DOHH2 (cell line): Measurements from ENCODE around the gene HOXA10.

Source experiments
- H3F3A ChIP-seq: fragments of 200-600 bp; sonication (generic), shearing (Covaris generic); 2 replicates; pipeline ENCODE4 v1.6.0; 2016; ENCODE audit warnings: antibody characterized with exemption, mild to moderate bottlenecking; ENCODE audit not compliant: control insufficient read depth, insufficient read depth
- H3K27ac ChIP-seq: fragments of 200-600 bp; sonication (generic); 2 replicates; pipeline ENCODE4 v1.5.1; 2014; ENCODE audit warnings: low read depth, mild to moderate bottlenecking, low read length, moderate library complexity
- H3K27me3 ChIP-seq: fragments of 200-600 bp; sonication (generic); 2 replicates; pipeline ENCODE4 v1.6.1; 2014; ENCODE audit warnings: mild to moderate bottlenecking, low read length, mixed read lengths; ENCODE audit not compliant: control insufficient read depth
- H3K36me3 ChIP-seq: fragments of 200-600 bp; sonication (generic); 2 replicates; pipeline ENCODE4 v1.6.1; 2014; ENCODE audit warnings: mild to moderate bottlenecking, low read length, moderate library complexity, mixed read lengths; ENCODE audit not compliant: control insufficient read depth
- H3K4me1 ChIP-seq: fragments of 200-600 bp; sonication (generic); 2 replicates; pipeline ENCODE4 v1.6.1; 2014; ENCODE audit warnings: mild to moderate bottlenecking, low read length, mixed read lengths; ENCODE audit not compliant: control insufficient read depth
- H3K4me2 ChIP-seq: fragments of 200-600 bp; sonication (generic); 2 replicates; pipeline ENCODE4 v1.6.0; 2014; ENCODE audit warnings: mild to moderate bottlenecking, low read length, moderate library complexity
- H3K4me3 ChIP-seq: fragments of 200-600 bp; sonication (generic); 2 replicates; pipeline ENCODE4 v1.5.1; 2014; ENCODE audit warnings: mild to moderate bottlenecking, low read length, mixed read lengths
- H3K79me2 ChIP-seq: fragments of 200-600 bp; sonication (generic); 2 replicates; pipeline ENCODE4 v1.6.1; 2014; ENCODE audit warnings: mild to moderate bottlenecking, low read length, mixed read lengths; ENCODE audit not compliant: control insufficient read depth
- H3K9me2 ChIP-seq: fragments of 200-600 bp; sonication (generic); replicated peaks from 2 replicates; pipeline ENCODE4 v1.6.1; 2014; ENCODE audit warnings: mild to moderate bottlenecking, low read length, mixed read lengths; ENCODE audit not compliant: control insufficient read depth
- H3K9me3 ChIP-seq: fragments of 200-600 bp; sonication (generic); 2 replicates; pipeline ENCODE4 v1.6.1; 2014; ENCODE audit warnings: antibody characterized with exemption, low read length, mixed read lengths; ENCODE audit not compliant: control insufficient read depth, insufficient read depth
- H4K20me1 ChIP-seq: fragments of 200-600 bp; sonication (generic); 2 replicates; pipeline ENCODE4 v1.6.0; 2014; ENCODE audit warnings: low read depth, mild to moderate bottlenecking, antibody characterized with exemption, low read length, moderate library complexity; ENCODE audit not compliant: control insufficient read depth, insufficient read depth
- EZH2phosphoT487 ChIP-seq: fragments of 200-600 bp; sonication (generic); IDR thresholded peaks from 2 replicates; pipeline ENCODE4 v1.6.1; 2017; ENCODE audit warnings: borderline replicate concordance, mild to moderate bottlenecking, antibody characterized with exemption, low read length, moderate library complexity, mixed read lengths
- TF ChIP-seq, protein P1 (sequence below): fragments of 200-600 bp; sonication (generic); IDR thresholded peaks from one replicate; pipeline ENCODE4 v1.5.1; 2014; ENCODE audit warnings: antibody characterized with exemption, mild to moderate bottlenecking, low read depth, low read length; ENCODE audit not compliant: poor library complexity, severe bottlenecking

The HOXA10 gene

DNA sequence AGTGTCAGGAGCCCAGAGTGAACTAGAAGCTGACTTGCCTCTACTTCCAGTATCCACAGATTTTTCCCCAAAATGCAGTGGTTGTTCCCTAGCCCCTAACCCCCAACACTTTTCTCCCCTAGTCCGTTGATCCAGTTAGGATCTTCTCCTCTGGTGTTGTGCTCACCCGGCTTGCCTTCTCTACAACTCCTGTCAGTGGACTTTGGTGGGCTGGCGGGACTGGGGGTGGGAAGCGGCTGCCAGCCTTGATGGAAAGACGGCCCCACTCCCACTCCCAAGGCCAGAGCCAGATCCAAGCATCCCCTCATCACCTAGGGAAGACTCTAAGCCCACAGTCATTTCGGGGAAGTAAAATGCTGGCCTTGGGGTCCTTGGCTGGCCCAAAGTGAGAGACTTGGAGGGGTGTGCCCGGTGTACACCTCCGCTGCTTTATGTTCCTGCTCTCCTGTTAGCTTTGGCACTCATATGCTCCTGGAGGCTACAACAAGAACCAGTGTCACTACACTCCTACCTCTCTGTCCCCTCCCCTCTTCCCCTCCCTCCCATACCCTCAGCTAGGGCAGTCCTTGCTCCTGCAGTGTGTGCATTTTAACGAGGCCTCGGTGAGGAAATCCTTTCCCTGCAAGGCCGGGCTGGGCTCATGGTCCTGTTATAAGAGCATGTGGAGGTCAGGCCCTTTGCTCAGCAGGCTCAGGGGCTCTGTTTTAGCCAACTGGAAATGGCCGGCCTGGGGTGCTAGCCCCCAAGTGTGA is 930 bp upstream of the HOXA10 start:
- Histone ChIP-seq H3K27me3 (peaks cover 55% of the 10 kb centered on the region), H3K4me3 (no peak overlapping the region)
- TF ChIP-seq, protein P1, sequence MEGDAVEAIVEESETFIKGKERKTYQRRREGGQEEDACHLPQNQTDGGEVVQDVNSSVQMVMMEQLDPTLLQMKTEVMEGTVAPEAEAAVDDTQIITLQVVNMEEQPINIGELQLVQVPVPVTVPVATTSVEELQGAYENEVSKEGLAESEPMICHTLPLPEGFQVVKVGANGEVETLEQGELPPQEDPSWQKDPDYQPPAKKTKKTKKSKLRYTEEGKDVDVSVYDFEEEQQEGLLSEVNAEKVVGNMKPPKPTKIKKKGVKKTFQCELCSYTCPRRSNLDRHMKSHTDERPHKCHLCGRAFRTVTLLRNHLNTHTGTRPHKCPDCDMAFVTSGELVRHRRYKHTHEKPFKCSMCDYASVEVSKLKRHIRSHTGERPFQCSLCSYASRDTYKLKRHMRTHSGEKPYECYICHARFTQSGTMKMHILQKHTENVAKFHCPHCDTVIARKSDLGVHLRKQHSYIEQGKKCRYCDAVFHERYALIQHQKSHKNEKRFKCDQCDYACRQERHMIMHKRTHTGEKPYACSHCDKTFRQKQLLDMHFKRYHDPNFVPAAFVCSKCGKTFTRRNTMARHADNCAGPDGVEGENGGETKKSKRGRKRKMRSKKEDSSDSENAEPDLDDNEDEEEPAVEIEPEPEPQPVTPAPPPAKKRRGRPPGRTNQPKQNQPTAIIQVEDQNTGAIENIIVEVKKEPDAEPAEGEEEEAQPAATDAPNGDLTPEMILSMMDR = no peak
- no peak for TF ChIP-seq EZH2phosphoT487

DNA sequence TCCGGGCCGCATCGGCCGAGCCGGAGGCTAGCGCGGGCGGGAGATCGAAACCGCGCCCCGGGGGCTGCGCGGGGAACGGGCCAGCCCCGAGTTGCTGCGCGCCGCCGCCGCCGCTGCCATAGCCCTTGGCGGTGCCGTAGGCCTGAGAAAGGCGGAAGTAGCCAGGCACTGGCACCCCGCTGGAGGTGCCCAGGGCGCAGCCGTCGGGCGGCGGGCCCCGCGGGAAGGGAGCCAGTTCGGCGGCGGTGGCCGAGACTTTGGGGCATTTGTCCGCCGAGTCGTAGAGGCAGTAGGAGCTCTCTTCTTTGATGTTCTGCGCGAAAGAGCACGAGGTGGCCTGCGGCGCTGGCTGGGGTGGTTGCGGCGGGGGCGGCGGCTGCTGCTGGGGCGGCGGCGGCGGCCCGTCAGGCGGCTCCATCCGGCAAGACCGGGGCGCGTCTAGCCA is 587 bp downstream of the HOXA10 start:
- H3K9me2 ChIP-seq = no peaks in the 10 kb centered on the region
- H3K4me1 ChIP-seq = peaks cover 13% of the 10 kb centered on the region
- H3K4me2 ChIP-seq = peak overlapping the region; percentile 73
- H3F3A ChIP-seq = peaks cover 10% of the 10 kb centered on the region
- TF ChIP-seq, protein P1 = no peak
- peak; percentile 84 for TF ChIP-seq EZH2phosphoT487
- H3K27me3 ChIP-seq = peaks cover 67% of the 10 kb centered on the region
- H4K20me1 ChIP-seq = peaks cover 5% of the 10 kb centered on the region; the same call in 1 of the 2 replicates
- no peaks in the 10 kb centered on the region for H3K9me3 ChIP-seq
- no peaks in the 10 kb centered on the region for H3K36me3 ChIP-seq
- H3K79me2 ChIP-seq = no peaks in the 10 kb centered on the region
- peak overlapping the region; percentile 66 for H3K4me3 ChIP-seq
- no peak overlapping the region for H3K27ac ChIP-seq

More for the DNA sequence above, 930 bp upstream of the HOXA10 start:
- Histone ChIP-seq H3K27ac (no peak overlapping the region), H3K36me3 (no peaks in the 10 kb centered on the region), H3K9me3 (no peaks in the 10 kb centered on the region), H3K4me2 (no peak overlapping the region), H3K79me2 (no peaks in the 10 kb centered on the region), H3K4me1 (peaks cover 19% of the 10 kb centered on the region), H3F3A (peaks cover 10% of the 10 kb centered on the region), H4K20me1 (peaks cover 4% of the 10 kb centered on the region; the same call in 1 of the 2 replicates), H3K9me2 (no peaks in the 10 kb centered on the region)

DNA sequence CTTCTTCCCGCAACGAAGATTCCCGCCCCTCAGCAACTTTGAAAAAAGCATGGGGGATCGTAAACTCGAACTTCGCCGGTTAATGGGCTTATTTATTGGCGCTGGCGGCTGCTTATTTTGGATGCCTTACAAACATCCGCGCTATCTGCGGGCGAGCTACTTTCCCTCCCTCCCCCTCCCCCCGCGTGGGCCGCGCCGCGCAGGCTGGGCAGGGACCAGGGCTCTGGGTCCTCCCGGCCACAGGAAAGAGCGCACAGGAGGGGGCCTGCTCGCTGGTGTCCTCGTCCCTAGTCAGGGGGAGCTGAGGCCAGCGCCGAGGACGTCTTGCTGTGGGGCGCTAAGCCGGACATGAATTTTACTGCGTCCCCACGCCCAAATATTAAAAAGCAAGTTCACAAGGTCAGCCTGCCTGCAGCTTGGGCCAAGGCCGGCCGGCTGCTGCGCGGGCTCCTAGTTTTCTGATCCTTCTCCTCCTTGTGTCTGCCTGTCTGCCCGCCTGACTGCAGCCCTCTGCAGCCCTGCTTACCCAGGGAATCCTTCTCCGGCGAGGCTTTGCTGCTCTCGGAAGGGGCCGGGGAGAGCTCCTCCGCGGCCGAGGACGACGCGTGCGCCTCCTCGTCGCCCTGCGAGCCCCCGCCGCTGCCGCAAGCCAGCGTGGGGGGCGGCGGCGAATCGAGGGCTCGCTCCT is 1.2 kb downstream of the HOXA10 start:
- peaks cover 13% of the 10 kb centered on the region for H3K4me1 ChIP-seq
- no peaks in the 10 kb centered on the region for H3K79me2 ChIP-seq
- H3K9me3 ChIP-seq = no peaks in the 10 kb centered on the region
- no peak for TF ChIP-seq EZH2phosphoT487
- no peak overlapping the region for H3K27ac ChIP-seq
- H3K4me2 ChIP-seq = peak overlapping the region; percentile 73
- peaks cover 73% of the 10 kb centered on the region for H3K27me3 ChIP-seq
- H4K20me1 ChIP-seq = peaks cover 5% of the 10 kb centered on the region; the same call in 1 of the 2 replicates
- peak overlapping the region; percentile 66 for H3K4me3 ChIP-seq
- H3F3A ChIP-seq = peaks cover 10% of the 10 kb centered on the region
- no peaks in the 10 kb centered on the region for H3K36me3 ChIP-seq
- H3K9me2 ChIP-seq = no peaks in the 10 kb centered on the region

DNA sequence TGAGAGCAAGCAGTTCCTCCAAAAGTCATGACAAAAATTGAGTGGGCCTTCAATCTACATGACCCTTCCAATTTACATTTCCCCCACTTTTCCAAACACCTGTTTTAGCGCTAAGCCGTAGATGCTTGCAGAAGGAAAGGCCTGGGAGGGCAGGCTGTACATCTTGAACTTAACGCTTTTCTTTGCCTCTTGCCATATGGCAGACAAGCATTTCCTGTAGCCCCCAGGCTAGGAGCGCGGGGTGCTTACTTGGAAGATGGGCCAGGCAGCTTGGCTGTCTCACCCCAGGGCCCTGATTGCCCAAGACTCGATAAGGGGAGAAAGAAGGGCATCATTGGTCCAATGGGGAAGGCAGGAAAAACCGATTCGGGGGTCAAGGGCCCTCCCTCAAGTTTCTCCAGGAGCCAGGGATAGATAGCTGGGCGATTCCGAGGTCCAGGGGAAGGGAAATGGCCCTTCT is 1.8 kb downstream of the HOXA10 start:
- Histone ChIP-seq H3K79me2 (no peaks in the 10 kb centered on the region), H3K27me3 (peaks cover 79% of the 10 kb centered on the region), H3K9me3 (no peaks in the 10 kb centered on the region), H3K36me3 (no peaks in the 10 kb centered on the region), H3K4me3 (no peak overlapping the region), H3K4me2 (peak overlapping the region; percentile 73; the same call in 1 of the 2 replicates), H3F3A (peaks cover 10% of the 10 kb centered on the region), H3K9me2 (no peaks in the 10 kb centered on the region), H3K27ac (no peak overlapping the region), H4K20me1 (peaks cover 5% of the 10 kb centered on the region; the same call in 1 of the 2 replicates), H3K4me1 (peaks cover 13% of the 10 kb centered on the region)
- TF ChIP-seq, protein P1 = no peak
- no peak for TF ChIP-seq EZH2phosphoT487
